HG02870 (cell line): Measurements from ENCODE around the gene CCDC93.
"Not testable (repeated sequence)": the region's sequence is repeated elsewhere in the genome, so short reads cannot be mapped to it uniquely, and the experiment has no call there.

Source experiments
- ATAC-seq: cut with Tn5 transposase; IDR thresholded peaks from one replicate; pipeline ENCODE4 v1.9.1; 2021; ENCODE audit warnings: mild to moderate bottlenecking, moderate library complexity; ENCODE audit not compliant: unreplicated experiment

CCDC93 gene

GRCh38 chr2:118047380-118047826 lies 33.5 kb upstream of the CCDC93 start:
- ATAC-seq = no peak

- no peak for ATAC-seq
These were observed 32.9 kb upstream of the CCDC93 start for GRCh38 chr2:118046634-118047210.

GRCh38 chr2:118045286-118045685 lies 31.4 kb upstream of the CCDC93 start:
- no peak for ATAC-seq

- no peak for ATAC-seq
These were observed 31.0 kb upstream of the CCDC93 start for GRCh38 chr2:118044854-118045253.

- no peak for ATAC-seq
These were observed 30.3 kb upstream of the CCDC93 start for GRCh38 chr2:118044103-118044716.

GRCh38 chr2:118040891-118041290 lies 27.0 kb upstream of the CCDC93 start:
- ATAC-seq = no peak

- ATAC-seq = peak; percentile 88
These were observed 18.5 kb upstream of the CCDC93 start for GRCh38 chr2:118032169-118033013.

- ATAC-seq = no peak
These were observed 17.7 kb upstream of the CCDC93 start for GRCh38 chr2:118031566-118031965.

GRCh38 chr2:118029025-118029424 lies 15.2 kb upstream of the CCDC93 start:
- no peak for ATAC-seq

- no peak for ATAC-seq
These were observed 7.5 kb upstream of the CCDC93 start for GRCh38 chr2:118021356-118021755.

GRCh38 chr2:118019821-118020220 lies 6.0 kb upstream of the CCDC93 start:
- ATAC-seq = no peak

- ATAC-seq = no peak
These were observed 3.0 kb upstream of the CCDC93 start for GRCh38 chr2:118016911-118017310.

GRCh38 chr2:118015761-118016160 lies 1.9 kb upstream of the CCDC93 start:
- ATAC-seq = not testable (repeated sequence)

- ATAC-seq = no peak
These were observed 588 bp upstream of the CCDC93 start for GRCh38 chr2:118014492-118014824.

GRCh38 chr2:118013221-118013723 lies 598 bp downstream of the CCDC93 start:
- ATAC-seq = peak; percentile 33

GRCh38 chr2:118012778-118013177 lies 1.1 kb downstream of the CCDC93 start:
- ATAC-seq = no peak

- no peak for ATAC-seq
These were observed 3.4 kb downstream of the CCDC93 start for GRCh38 chr2:118010473-118010872.

- no peak for ATAC-seq
These were observed 7.0 kb downstream of the CCDC93 start for GRCh38 chr2:118006861-118007260.

- no peak for ATAC-seq
These were observed 7.5 kb downstream of the CCDC93 start for GRCh38 chr2:118006326-118006725.

- ATAC-seq = peak; percentile 99
These were observed 10.5 kb downstream of the CCDC93 start for GRCh38 chr2:118003396-118003824.

- no peak for ATAC-seq
These were observed 13.8 kb downstream of the CCDC93 start for GRCh38 chr2:118000041-118000440.
